NT2/D1 (cell line): ENCODE measurements around the gene BPIFB2.

Experiments
- DNase-seq: peaks from one replicate; pipeline ENCODE4 v3.0.0-alpha.2; 2011; ENCODE audit warnings: low read depth, low spot score
- H3K27me3 ChIP-seq: 2 replicates; pipeline ENCODE4 v1.6.0; 2011; ENCODE audit warnings: mild to moderate bottlenecking; ENCODE audit not compliant: insufficient read length, insufficient read depth
- H3K36me3 ChIP-seq: 2 replicates; pipeline ENCODE4 v1.6.1; 2011; ENCODE audit warnings: mild to moderate bottlenecking, low read length, mixed read lengths; ENCODE audit not compliant: insufficient read depth, insufficient read length
- H3K4me1 ChIP-seq: 2 replicates; pipeline ENCODE4 v1.5.1; 2011; ENCODE audit not compliant: insufficient read depth, insufficient read length
- H3K4me3 ChIP-seq: 2 replicates; pipeline ENCODE4 v1.5.1; 2011; ENCODE audit warnings: low read depth; ENCODE audit not compliant: insufficient read length
- H3K9ac ChIP-seq: 2 replicates; pipeline ENCODE4 v1.6.0; 2011; ENCODE audit warnings: low read depth; ENCODE audit not compliant: insufficient read length
- H3K9me3 ChIP-seq: 2 replicates; pipeline ENCODE4 v1.5.1; 2011; ENCODE audit warnings: mild to moderate bottlenecking, low read length; ENCODE audit not compliant: insufficient read depth
- SUZ12 ChIP-seq: IDR thresholded peaks from 2 replicates; pipeline ENCODE4 v1.6.1; 2011; ENCODE audit not compliant: insufficient read length, insufficient read depth; ENCODE audit errors: extremely low read depth
- YY1 ChIP-seq: IDR thresholded peaks from 2 replicates; pipeline ENCODE4 v1.6.1; 2011; ENCODE audit not compliant: insufficient read length, insufficient read depth
- ZNF274 ChIP-seq: IDR thresholded peaks from 2 replicates; pipeline ENCODE4 v1.6.1; 2011; ENCODE audit warnings: mild to moderate bottlenecking, low read depth, low read length

BPIFB2 gene

GRCh38 chr20:32968478-32969241 is 38.8 kb upstream of the BPIFB2 start:
- H3K9me3 ChIP-seq = no peaks in the 10 kb centered on the region
- no peak for DNase-seq
- no peaks in the 10 kb centered on the region for H3K27me3 ChIP-seq
- H3K9ac ChIP-seq = no peak overlapping the region
- H3K4me1 ChIP-seq = peaks cover 6% of the 10 kb centered on the region
- TF ChIP-seq SUZ12 (no peak), ZNF274 (no peak), YY1 (no peak)
- H3K4me3 ChIP-seq = no peak overlapping the region
- H3K36me3 ChIP-seq = no peaks in the 10 kb centered on the region

- DNase-seq = no peak
- no peak for TF ChIP-seq YY1
- Histone ChIP-seq H3K9me3 (no peaks in the 10 kb centered on the region), H3K4me1 (peaks cover 10% of the 10 kb centered on the region), H3K36me3 (no peaks in the 10 kb centered on the region), H3K4me3 (no peak overlapping the region), H3K9ac (no peak overlapping the region), H3K27me3 (no peaks in the 10 kb centered on the region)
Observed at GRCh38 chr20:32969356-32970114, 38.0 kb upstream of the BPIFB2 start.

GRCh38 chr20:32970115-32970972 is 37.2 kb upstream of the BPIFB2 start:
- no peaks in the 10 kb centered on the region for H3K36me3 ChIP-seq
- H3K9ac ChIP-seq = no peak overlapping the region
- H3K4me1 ChIP-seq = peaks cover 10% of the 10 kb centered on the region
- H3K27me3 ChIP-seq = no peaks in the 10 kb centered on the region
- H3K9me3 ChIP-seq = no peaks in the 10 kb centered on the region
- no peak for TF ChIP-seq SUZ12
- no peak for TF ChIP-seq ZNF274
- no peak for TF ChIP-seq YY1
- DNase-seq = no peak
- H3K4me3 ChIP-seq = no peak overlapping the region

GRCh38 chr20:32970973-32971300 is 36.6 kb upstream of the BPIFB2 start:
- no peak for DNase-seq
- TF ChIP-seq ZNF274 (no peak), SUZ12 (no peak), YY1 (no peak)
- Histone ChIP-seq H3K9ac (no peak overlapping the region), H3K4me1 (peaks cover 12% of the 10 kb centered on the region), H3K27me3 (no peaks in the 10 kb centered on the region), H3K36me3 (no peaks in the 10 kb centered on the region), H3K9me3 (no peaks in the 10 kb centered on the region), H3K4me3 (no peak overlapping the region)

- peak overlapping the region; percentile 17 for H3K9ac ChIP-seq
- H3K4me3 ChIP-seq = no peak overlapping the region
- no peak for DNase-seq
- H3K36me3 ChIP-seq = no peaks in the 10 kb centered on the region
- TF ChIP-seq ZNF274 (no peak), YY1 (no peak), SUZ12 (no peak)
- no peaks in the 10 kb centered on the region for H3K27me3 ChIP-seq
- H3K9me3 ChIP-seq = no peaks in the 10 kb centered on the region
- peaks cover 12% of the 10 kb centered on the region for H3K4me1 ChIP-seq
Observed at GRCh38 chr20:32971703-32972161, 35.8 kb upstream of the BPIFB2 start.

- TF ChIP-seq ZNF274 = no peak
- no peak for TF ChIP-seq SUZ12
- TF ChIP-seq YY1 = no peak
- no peak for DNase-seq
- Histone ChIP-seq H3K4me1 (peaks cover 16% of the 10 kb centered on the region), H3K4me3 (no peak overlapping the region), H3K9me3 (no peaks in the 10 kb centered on the region), H3K9ac (peak overlapping the region; percentile 44), H3K27me3 (no peaks in the 10 kb centered on the region), H3K36me3 (no peaks in the 10 kb centered on the region)
Observed at GRCh38 chr20:32972181-32973076, 35.1 kb upstream of the BPIFB2 start.
